ENCODE results near the gene CAPN14.

GRCh38 chr2:31231571-31232302, 14.4 kb upstream of the CAPN14 start:
- TF ChIP-seq CTCF (conservative IDR thresholded peaks at IDR 0.05; ENCODE audit: low read depth, low read length) (no peak), EZH2 (IDR thresholded peaks at IDR 0.05; ENCODE audit: borderline replicate concordance, low read depth, low read length, poor library complexity, severe bottlenecking) (no peak)
